Islet of Langerhans (tissue), 1 donor: Measurements from ENCODE around the gene FBXW7.

Source experiments
- FAIRE-seq: peaks from one replicate; lab custom pipeline; 2011; peaks lifted over from hg19 to GRCh38; lab: Jason Lieb, UNC

FBXW7 gene

GRCh38 chr4:152368001-152368400, 167.9 kb downstream of the FBXW7 start:
- no peak for FAIRE-seq

GRCh38 chr4:152364883-152365282, 171.0 kb downstream of the FBXW7 start:
- no peak for FAIRE-seq

DNA sequence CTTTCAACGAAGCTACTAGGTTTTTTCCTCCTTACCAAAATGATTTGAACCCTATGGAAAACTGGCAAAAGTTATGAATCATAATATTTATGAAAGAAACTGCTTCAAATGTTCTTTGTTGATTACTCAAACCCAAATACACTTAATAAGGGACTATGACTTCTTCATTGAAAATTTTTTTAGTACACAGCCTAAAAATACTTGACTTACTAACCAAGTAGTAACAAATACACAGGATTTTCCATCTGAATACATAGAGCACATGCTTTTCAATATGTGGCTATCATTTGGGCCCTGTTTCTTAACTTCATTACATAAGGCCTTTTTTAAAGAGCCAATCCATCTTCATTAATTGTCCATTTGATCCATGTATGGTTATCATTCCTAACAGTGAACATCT, 171.5 kb downstream of the FBXW7 start:
- no peak for FAIRE-seq

- FAIRE-seq, result no peak
Measured at GRCh38 chr4:152363904-152364303, 172.0 kb downstream of the FBXW7 start.

DNA sequence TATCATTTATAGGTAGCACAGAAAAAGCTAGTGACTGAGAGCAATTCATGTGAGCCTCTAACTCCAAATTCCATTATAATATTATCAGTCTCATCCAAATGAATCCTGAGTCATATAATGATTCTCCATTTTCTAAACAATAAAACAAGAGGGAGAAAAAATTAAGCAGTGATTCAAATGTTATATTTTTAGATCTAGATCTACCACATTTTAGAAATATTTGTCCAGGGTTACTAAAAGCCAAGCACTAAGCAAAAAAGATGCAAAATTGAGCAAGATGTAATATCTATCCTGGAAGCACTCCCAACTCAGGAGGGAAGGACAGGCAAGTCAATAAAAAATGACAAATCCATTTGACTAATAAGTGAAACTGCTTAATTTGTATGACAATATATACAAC, 172.8 kb downstream of the FBXW7 start:
- FAIRE-seq, result no peak

DNA sequence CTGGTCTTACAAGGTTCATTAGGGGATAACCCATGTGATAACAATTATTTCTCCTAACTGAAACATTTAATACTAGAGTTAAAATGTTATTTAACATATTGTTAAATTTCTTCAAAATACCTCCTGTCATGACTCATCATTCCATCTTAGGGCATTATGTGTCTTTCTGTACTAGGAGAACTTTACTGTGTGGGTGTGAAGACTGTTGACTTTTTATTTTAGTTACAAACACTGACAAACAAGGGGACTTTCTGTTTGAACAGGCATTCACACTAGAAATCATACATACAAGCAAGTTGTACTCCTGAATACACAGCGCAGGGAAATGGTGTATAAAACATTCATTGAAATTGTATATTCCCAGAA, 175.9 kb downstream of the FBXW7 start:
- no peak for FAIRE-seq

- no peak for FAIRE-seq
Measured at GRCh38 chr4:152359208-152360044, 176.5 kb downstream of the FBXW7 start.

- FAIRE-seq, result no peak
Measured at GRCh38 chr4:152357206-152357605, 178.7 kb downstream of the FBXW7 start.

DNA sequence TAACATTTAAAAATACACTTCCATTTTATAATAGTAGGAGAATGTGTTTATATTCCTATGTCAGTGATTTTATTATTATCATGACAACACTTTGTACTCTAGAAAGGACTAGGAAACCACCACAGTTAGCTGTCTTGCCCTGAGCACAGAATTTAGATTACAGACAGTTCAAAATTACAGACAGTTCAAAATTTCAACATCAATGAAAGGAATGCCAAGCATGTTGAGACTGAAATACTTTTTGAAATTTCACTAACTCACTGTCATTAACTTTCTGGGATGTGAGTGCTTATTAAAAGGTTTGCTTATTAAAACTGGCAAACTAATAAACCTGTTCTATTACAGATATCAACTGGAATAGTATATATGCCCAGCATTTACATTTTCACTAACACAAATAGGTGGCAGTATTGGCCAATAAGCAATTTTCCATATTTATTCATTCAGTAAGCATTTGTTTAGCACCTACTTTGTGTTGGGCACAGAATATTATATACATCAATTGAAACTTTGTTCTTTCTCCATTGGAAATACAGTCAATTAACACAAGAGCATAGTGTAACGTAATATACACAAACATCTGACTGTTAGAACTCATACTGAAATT, 179.4 kb downstream of the FBXW7 start:
- FAIRE-seq, result peak; percentile 89

DNA sequence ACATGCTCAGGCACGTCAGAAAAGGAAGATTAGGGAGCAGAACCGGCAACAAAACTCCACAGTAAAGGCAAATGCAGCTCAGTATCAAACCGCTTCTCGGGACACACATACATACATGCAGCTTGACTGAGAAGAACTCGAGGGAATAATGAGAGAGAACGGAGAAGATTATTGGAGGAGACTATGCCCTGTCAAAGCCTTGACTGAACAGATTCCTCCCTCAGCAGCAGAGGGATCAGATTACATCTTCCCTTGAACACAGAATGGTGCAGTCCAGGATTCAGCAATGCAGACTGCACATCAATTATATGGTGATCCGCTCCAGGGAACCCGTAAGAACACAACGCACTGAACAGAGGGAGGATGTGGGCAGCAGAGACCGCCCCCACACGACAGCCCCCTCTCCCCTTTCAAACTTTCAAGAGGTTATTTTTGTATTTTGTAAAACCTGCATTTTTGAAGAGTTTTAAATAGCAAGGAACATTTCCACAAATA, 183.2 kb downstream of the FBXW7 start:
- FAIRE-seq, result peak; percentile 99

- peak; percentile 24 for FAIRE-seq
Measured at GRCh38 chr4:152352215-152352614, 183.7 kb downstream of the FBXW7 start.

- FAIRE-seq, result peak; percentile 81
Measured at GRCh38 chr4:152351080-152351479, 184.8 kb downstream of the FBXW7 start.

- FAIRE-seq, result no peak
Measured at GRCh38 chr4:152348670-152349069, 187.2 kb downstream of the FBXW7 start.

DNA sequence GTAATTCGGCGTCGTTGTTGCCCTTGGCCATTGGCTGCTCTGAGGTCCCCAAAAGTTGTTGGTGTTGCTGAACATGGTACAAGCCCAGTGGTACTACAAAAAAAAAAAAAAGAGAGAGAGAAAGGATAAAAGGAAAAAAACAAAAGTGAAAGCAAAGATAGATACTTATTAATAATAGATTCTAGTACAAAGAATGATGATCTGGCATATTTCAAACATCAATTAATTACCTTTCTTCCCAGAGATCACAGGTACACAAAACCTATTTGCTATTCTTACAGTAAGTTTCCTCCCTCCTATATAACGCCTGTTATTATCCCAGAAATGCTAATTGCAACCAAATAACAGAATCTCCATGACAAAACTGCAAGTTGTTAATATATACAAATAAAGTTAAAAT, 188.9 kb downstream of the FBXW7 start:
- no peak for FAIRE-seq

DNA sequence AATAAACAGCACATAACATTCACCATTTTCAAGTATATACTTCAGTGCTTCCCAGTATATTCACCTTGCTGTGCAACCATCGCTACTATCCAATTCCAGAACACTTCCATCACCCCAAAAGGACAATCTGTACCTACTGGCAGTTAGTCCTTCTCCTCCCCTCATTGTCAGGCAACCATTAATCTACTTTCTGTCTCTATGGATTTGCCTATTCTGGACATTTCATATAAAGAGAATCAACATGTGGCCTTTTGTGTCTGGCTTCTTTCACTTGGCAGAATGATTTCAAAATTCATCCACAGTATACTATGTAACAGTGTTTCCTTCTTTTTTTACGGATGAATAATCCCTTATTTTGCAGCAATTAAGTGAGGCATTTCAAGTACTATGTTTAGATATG, 189.4 kb downstream of the FBXW7 start:
- no peak for FAIRE-seq

- no peak for FAIRE-seq
Measured at GRCh38 chr4:152344001-152344400, 191.9 kb downstream of the FBXW7 start.

- FAIRE-seq, result peak; percentile 13
Measured at GRCh38 chr4:152342293-152342692, 193.6 kb downstream of the FBXW7 start.

- FAIRE-seq, result no peak
Measured at GRCh38 chr4:152340818-152341217, 195.1 kb downstream of the FBXW7 start.

- no peak for FAIRE-seq
Measured at GRCh38 chr4:152339576-152339975, 196.3 kb downstream of the FBXW7 start.

DNA sequence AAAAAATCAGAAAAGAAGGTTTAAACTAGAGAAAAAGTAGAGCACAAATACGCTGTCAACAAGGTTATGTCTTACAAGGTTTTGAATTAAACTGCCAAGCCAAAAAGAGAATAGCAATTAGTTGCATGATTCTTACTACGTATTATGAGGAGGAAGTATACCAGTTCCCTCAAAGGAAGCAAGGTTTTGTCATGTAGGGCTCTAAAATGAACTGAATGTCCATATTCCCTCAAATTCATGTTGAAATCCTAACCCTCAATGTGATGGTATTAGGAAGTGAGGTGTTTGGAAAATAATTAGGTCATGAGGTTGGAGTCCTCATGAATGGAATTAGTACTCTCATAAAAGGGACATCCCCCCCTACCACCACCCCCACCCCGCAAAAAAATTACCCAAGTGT, 201.0 kb downstream of the FBXW7 start:
- peak; percentile 27 for FAIRE-seq

DNA sequence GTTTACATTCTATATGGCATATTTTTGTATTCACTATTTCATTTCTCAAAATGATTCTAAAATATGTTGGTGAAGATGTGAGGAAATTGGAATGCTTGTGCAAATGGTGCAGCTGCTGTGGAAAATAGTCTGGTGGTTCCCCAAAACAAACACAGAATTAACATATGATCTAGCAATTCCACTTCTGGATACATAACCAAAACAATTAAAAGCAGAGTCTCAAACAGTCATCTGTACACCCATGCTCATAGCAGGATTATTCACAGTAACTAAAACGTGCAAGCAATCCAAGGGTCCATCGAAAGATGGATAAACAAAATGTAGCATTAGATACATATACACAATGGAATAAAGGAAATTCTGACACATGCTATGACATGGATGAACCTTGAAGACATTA, 204.8 kb downstream of the FBXW7 start:
- peak; percentile 17 for FAIRE-seq

GRCh38 chr4:152328582-152328981, 207.3 kb downstream of the FBXW7 start:
- no peak for FAIRE-seq

DNA sequence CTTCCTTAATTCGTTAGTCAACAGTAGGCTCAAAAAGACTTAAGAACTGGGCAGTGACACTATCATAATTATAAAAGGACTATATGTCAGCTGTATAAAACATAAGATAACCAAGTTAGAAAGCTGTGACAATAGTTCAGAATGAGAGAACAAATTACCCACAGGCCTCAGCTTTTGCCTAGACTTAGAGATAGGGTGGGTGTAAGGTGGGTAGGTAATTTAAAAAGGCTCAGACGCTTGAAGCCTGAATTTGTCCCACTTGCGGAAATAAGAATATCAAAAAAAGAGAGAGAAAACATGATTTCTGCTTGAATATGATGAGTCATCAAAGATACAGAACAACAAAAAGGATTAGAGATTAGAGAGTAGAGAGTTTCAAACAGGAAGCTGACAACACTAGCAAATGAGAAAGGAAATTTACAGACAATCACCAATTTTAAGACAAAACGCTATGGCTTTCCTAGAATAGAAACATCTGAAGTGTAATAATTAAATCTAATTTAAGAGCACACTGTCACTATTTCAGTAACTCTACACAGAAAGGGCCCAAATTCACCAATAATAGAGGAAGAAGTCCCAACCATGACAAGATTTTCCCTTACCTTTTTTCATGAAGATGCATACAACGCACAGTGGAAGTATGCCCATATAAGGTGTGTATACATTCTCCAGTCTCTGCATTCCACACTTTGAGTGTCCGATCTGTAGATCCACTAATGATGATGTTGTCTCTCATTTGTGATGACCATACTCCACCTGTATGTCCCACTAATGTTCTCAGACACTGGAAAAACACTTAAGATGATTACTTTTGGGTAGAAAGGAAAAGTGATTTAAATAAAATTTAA, 208.1 kb downstream of the FBXW7 start:
- FAIRE-seq, result no peak
